ENCODE measurements around the gene GNAS.

- TF ChIP-seq FOXA1 (IDR thresholded peaks at IDR 0.05), result no peak
- TF ChIP-seq BHLHE40 (IDR thresholded peaks at IDR 0.05; ENCODE audit: borderline replicate concordance), result no peak
- no peak for TF ChIP-seq ZNF384 (IDR thresholded peaks at IDR 0.05)
- TF ChIP-seq PKNOX1 (IDR thresholded peaks at IDR 0.05), result no peak
- TF ChIP-seq FOXM1 (IDR thresholded peaks at IDR 0.05; ENCODE audit: borderline replicate concordance), result no peak
- no peak for TF ChIP-seq SP1 (IDR thresholded peaks at IDR 0.05)
- TF ChIP-seq ARNT (IDR thresholded peaks at IDR 0.05), result no peak
- no peak for TF ChIP-seq SUZ12 (IDR thresholded peaks at IDR 0.05)
- no peak for TF ChIP-seq FOXK2 (IDR thresholded peaks at IDR 0.05)
- TF ChIP-seq TARDBP (IDR thresholded peaks at IDR 0.05), result no peak
- no peak for TF ChIP-seq CTBP1 (IDR thresholded peaks at IDR 0.05; ENCODE audit: borderline replicate concordance)
- TF ChIP-seq ELF4 (IDR thresholded peaks at IDR 0.05), result no peak
Measured at GRCh38 chr20:58918621-58919020, 66.1 kb downstream of the GNAS start.
